Coronary artery (tissue), 2 donors: Measurements from ENCODE around the gene WWC2.

ENCODE experiments used
- DNase-seq: peaks from one replicate; pipeline ENCODE4 v3.0.0-alpha.2; 2017; ENCODE audit warnings: low spot score
- H3K27ac ChIP-seq, 2 donors: fragments of 200-600 bp; sonication (generic); one replicate each; pipeline ENCODE4 v1.5.1; 2016 to 2019
- H3K4me3 ChIP-seq: fragments of 200-600 bp; sonication (generic); 2 replicates; pipeline ENCODE4 v1.5.1; 2016; ENCODE audit warnings: mild to moderate bottlenecking, moderate library complexity
- CTCF ChIP-seq: fragments of 200-600 bp; sonication (generic); IDR thresholded peaks from one replicate; pipeline ENCODE4 v1.5.1; 2019; ENCODE audit warnings: antibody characterized with exemption

Gene WWC2

GRCh38 chr4:183094393-183095198 lies 4.5 kb upstream of the WWC2 start:
- Histone ChIP-seq H3K27ac (no peak overlapping the region), H3K4me3 (no peak overlapping the region)
- DNase-seq = no peak
- TF ChIP-seq CTCF = no peak

DNA sequence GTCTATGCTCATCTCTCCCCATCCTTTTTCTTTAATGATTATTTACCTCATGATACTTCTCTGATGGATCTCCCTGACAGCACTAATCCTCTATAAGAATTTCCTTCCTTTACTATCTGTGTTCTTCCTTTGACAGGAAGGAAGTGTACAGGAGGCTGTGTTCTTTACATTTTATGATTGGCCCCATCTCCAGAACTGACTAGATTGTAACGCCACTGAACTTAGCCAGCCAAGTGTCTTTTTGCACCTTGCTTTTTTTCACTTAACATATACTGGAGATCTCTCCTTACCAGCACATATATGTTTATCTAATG lies 3.9 kb upstream of the WWC2 start:
- Histone ChIP-seq H3K27ac (no peak overlapping the region), H3K4me3 (no peak overlapping the region)
- DNase-seq = no peak
- TF ChIP-seq CTCF = no peak

DNA sequence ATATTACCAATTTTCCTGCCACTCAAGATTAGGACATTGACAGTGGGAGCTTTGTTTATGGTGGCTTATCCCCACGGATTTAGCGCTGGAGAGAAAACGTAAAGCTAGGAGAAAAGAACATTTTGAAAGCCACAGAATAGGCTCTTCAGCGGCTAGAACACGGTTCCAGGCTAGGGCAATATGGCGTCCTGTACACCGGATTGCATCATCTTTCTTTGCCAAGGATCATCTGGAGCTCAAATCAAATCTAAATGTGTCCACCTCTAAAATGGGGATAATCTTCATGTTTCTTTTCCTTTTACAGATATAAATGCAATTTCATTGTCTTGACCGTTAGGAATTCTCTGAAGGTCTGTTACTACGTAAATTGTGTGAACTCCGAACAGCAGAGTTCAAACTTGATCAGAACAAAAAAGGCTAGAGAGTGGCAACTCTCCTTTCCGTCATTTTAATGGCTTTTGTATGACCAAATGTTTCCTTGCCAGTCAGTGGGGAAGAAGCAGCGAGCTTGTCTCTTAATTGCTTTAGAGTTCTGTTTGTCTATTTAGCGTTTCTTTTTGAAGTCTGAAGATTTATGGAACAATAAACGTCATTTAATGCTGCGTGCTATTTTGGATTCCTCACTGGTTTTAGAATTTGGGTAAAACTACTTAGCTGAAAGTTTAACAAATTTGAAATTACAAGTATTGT lies 2.6 kb upstream of the WWC2 start:
- Histone ChIP-seq H3K4me3 (no peak overlapping the region), H3K27ac (no peak overlapping the region)
- DNase-seq = no peak
- TF ChIP-seq CTCF = no peak

DNA sequence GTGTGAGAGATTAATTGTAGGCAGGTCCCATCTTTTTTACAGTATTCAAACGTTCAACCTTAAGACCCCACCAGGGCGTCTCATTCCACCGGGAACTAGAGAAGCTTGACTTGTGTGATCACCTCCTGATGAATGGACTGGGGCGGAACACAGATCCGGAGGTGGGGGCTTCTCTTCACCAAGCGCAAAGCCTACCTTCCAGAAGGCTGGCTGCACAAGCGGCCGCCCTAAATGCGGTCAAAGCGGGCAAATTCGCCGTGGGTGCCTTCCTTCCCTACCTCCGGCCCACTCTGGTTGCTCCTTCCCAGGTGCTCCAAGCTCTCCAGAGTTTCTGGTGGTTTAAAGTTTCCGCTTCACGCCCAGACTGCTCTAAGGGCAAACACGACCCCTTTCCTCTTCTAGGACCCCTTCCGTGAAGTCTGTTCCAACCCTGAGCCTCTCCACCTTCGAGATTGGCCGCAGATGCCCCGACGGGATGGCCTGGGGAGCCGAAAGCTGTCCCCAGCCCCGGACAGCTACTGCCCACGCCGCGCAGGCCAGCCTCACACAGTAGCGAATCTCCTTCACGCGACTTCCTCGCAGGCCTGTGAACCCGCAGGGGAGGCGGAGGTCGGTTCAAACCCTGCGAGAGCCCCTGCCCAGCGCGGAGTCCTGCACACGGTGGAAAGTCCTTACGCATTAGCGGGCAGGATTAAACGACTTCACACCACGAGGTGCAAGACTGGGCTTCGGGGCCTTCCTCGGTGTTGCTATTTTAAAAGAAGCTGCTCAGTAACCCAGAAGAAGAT lies 1.6 kb upstream of the WWC2 start:
- no peak for TF ChIP-seq CTCF
- peak overlapping the region; percentile 97 to 99 for H3K27ac ChIP-seq
- DNase-seq = no peak
- H3K4me3 ChIP-seq = peak overlapping the region; percentile 81

- no peak for TF ChIP-seq CTCF
- H3K4me3 ChIP-seq = peak overlapping the region; percentile 81
- DNase-seq = peak; percentile 76
Observed at GRCh38 chr4:183098019-183098722, 886 bp upstream of the WWC2 start.

GRCh38 chr4:183099537-183100297 lies 660 bp downstream of the WWC2 start:
- Histone ChIP-seq H3K27ac (peak overlapping the region; percentile 97 to 99), H3K4me3 (peak overlapping the region; percentile 81)
- peak; percentile 77 for DNase-seq
- TF ChIP-seq CTCF = no peak

More at GRCh38 chr4:183098019-183098722, 886 bp upstream of the WWC2 start:
- H3K27ac ChIP-seq = peak overlapping the region; percentile 97 to 99
